Kidney (tissue), 14 donors: ENCODE results near the gene CLCN7. TPM values are rescaled to one million over a fixed set of nuclear protein-coding genes. Genes with fewer than 3 reads are reported as not detected.
A peak's percentile ranks its signal among the peaks of the same experiment; 100 is the strongest.

Experiments
- DNase-seq, 5 donors: peaks; one replicate each; pipeline ENCODE4 v3.0.0-alpha.2; 2013 to 2020
- FAIRE-seq: peaks from 2 replicates; lab custom pipeline; 2012; peaks lifted over from hg19 to GRCh38; lab: Jason Lieb, UNC
- H3K27ac ChIP-seq, 2 donors: one replicate each; pipeline ENCODE4 v1.7.0; 2013; ENCODE audit warnings: low read depth in 2 of 2, low read length in 2 of 2, inconsistent platforms in 1 of 2
- H3K27me3 ChIP-seq: one replicate; pipeline ENCODE4 v1.7.1; 2013; ENCODE audit warnings: low read length, inconsistent platforms; ENCODE audit not compliant: control insufficient read depth, insufficient read depth
- H3K36me3 ChIP-seq, 3 donors: one replicate each; pipeline versions ENCODE4 v1.7.0 to v1.7.1; 2013; ENCODE audit warnings: low read length in 3 of 3, control low read depth in 1 of 3, inconsistent platforms in 1 of 3; ENCODE audit not compliant: insufficient read depth in 3 of 3, control insufficient read depth in 2 of 3
- H3K4me1 ChIP-seq, 3 donors: one replicate each; pipeline versions ENCODE4 v1.7.0 to v1.7.1; 2013; ENCODE audit warnings: low read length in 3 of 3, inconsistent platforms in 1 of 3, low read depth in 1 of 3; ENCODE audit not compliant: control insufficient read depth in 2 of 3, insufficient read depth in 2 of 3
- H3K4me3 ChIP-seq, 3 donors: one replicate each; pipeline versions ENCODE4 v1.7.0 to v1.8.1; 2013; ENCODE audit warnings: low read length in 3 of 3, control low read depth in 1 of 3, inconsistent platforms in 1 of 3
- H3K9ac ChIP-seq, 3 donors: one replicate each; pipeline versions ENCODE4 v1.7.0 to v1.7.1; 2013; ENCODE audit warnings: low read length in 3 of 3, control low read depth in 1 of 3, inconsistent platforms in 1 of 3
- H3K9me3 ChIP-seq, 3 donors: one replicate each; pipeline versions ENCODE4 v1.7.0 to v1.7.1; 2013; ENCODE audit warnings: low read length in 3 of 3, control low read depth in 1 of 3, inconsistent platforms in 1 of 3; ENCODE audit not compliant: control insufficient read depth in 2 of 3, insufficient read depth in 1 of 3
- intact Hi-C: fragments of 100-400 bp; cut with DNase I; formaldehyde crosslinking; loops from one replicate; pipeline ENCODE4 v1.11.1; 2022
- polyA plus RNA-seq: library from polyadenylated mRNA; stranded (reverse); fragments of 350-450 nt; fragmentation: Illumina TruSeq; extraction: RNeasy Lipid Tissue Mini Kit (QIAGEN cat#74804); gene quantifications from one replicate; pipeline ENCODE4 v1.2.3, GENCODE V29; 2014; ENCODE audit warnings: low read depth, low replicate concordance; ENCODE audit not compliant: insufficient read depth
- total RNA-seq: library from RNA; stranded (reverse); fragmentation: NEBNext Ultra II Directional; extraction: Animal tissue kit (Norgen Biotek cat#: 25700); gene quantifications from one replicate; pipeline ENCODE4 v1.2.1, GENCODE V29; 2021
- TF ChIP-seq, protein P1 (sequence below): IDR thresholded peaks from 3 replicates; pipeline ENCODE4 v1.5.1; 2012; ENCODE audit warnings: mild to moderate bottlenecking, moderate library complexity, borderline replicate concordance; ENCODE audit not compliant: insufficient read depth; ENCODE audit errors: extremely low read depth
- donor health status: control.
- donor health status: control.
- donor health status: control.
- donor health status: control.
- donor health status: control.
- donor health status: DM: yes; HTN: yes; CAD: no.
- donor health status: Normal renal cell carcinoma (clear cell type).

Gene CLCN7
- total and polyA plus RNA-seq, 2 donors from 2014 or later, result 38.9 to 92.5 TPM

DNA sequence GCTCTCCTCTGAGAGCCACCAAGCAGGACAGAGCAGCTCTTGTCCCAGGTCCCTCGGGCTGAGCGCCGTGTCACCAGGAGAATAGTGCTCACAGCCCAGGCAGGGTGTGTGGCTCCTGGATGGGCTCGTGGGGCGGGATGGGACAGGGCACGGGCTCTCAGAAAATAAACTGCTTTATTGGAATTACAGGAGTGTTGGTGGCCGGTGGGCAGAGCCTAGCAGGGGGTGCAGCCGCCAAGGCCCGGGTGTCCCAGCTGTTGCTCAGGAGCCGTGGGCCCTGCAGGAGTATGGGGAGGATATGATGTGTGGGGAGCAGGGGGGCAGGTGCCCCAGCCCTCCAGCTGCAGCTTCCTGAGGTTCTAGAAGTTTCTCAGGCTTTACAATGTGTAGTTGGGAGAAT lies 35.4 kb upstream of the CLCN7 start:
- Histone ChIP-seq H3K27ac (peak overlapping the region in 1 of 2 donors; percentile 17), H3K4me3 (no peak overlapping the region), H3K27me3 (no peaks in the 10 kb centered on the region), H3K4me1 (peaks cover 0 to 5% (median 0%) of the 10 kb centered on the region in 3 donors), H3K36me3 (peaks cover 0 to 3% (median 0%) of the 10 kb centered on the region in 3 donors), H3K9ac (no peak overlapping the region), H3K9me3 (no peaks in the 10 kb centered on the region)
- FAIRE-seq (no peak), DNase-seq (no peak)
- TF ChIP-seq, protein P1, sequence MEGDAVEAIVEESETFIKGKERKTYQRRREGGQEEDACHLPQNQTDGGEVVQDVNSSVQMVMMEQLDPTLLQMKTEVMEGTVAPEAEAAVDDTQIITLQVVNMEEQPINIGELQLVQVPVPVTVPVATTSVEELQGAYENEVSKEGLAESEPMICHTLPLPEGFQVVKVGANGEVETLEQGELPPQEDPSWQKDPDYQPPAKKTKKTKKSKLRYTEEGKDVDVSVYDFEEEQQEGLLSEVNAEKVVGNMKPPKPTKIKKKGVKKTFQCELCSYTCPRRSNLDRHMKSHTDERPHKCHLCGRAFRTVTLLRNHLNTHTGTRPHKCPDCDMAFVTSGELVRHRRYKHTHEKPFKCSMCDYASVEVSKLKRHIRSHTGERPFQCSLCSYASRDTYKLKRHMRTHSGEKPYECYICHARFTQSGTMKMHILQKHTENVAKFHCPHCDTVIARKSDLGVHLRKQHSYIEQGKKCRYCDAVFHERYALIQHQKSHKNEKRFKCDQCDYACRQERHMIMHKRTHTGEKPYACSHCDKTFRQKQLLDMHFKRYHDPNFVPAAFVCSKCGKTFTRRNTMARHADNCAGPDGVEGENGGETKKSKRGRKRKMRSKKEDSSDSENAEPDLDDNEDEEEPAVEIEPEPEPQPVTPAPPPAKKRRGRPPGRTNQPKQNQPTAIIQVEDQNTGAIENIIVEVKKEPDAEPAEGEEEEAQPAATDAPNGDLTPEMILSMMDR, result no peak
- intact Hi-C loops, result no loop called here

DNA sequence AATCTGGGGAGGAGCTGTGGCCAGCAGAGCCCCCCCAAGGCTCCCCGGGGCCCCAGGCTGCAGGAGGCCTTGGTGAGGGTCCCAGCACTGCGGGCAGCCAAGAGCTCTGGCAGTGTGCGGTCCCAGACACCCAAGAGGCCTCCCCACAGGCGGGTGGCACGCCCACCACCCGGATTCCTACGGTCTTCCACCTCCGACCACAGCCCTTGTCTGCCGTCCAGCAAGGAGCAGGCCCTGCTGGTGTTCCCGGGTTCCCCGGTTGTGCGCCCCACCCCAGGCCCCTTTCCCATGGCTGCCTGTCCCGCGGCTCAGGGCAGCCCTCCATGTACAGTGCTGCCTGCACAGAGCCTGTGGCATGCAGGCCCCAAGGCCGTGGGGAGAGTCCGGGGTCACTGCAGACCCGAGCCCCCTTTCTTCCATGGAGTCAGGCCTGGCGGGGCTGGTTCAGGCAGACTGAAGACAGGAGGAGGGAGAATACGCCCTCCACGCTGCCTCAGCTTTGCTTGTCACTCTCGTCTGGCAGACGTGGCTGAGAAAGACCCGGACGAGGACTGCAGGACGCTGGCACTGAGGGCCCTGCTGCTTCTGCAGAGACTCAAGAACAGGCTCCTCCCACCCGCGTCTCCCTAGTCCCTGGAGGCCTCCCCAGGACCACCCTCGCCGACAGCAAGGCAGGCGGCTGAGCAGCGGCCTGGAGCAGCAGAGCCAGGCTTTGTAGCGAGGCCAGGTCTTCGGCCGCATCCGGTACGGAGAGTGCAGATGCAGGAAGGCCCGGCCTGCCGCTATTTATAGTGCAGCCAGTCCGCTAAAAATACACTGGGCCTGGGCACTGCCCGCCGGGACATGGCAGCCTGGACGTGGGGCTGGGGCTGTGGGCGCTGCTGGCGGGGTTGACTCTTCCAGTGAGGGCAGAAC lies 34.7 kb upstream of the CLCN7 start:
- Histone ChIP-seq H3K4me3 (no peak overlapping the region), H3K4me1 (peaks cover 0 to 5% (median 0%) of the 10 kb centered on the region in 3 donors)
- intact Hi-C loops, result no loop called here

GRCh38 chr16:1508494-1509187 lies 33.8 kb upstream of the CLCN7 start:
- no peaks in the 10 kb centered on the region for H3K36me3 ChIP-seq
- H3K4me3 ChIP-seq, result no peak overlapping the region
- peaks cover 0 to 5% (median 0%) of the 10 kb centered on the region in 3 donors for H3K4me1 ChIP-seq
- H3K9ac ChIP-seq, result no peak overlapping the region
- TF ChIP-seq, protein P1, result no peak
- H3K9me3 ChIP-seq, result no peaks in the 10 kb centered on the region
- no peak for DNase-seq
- FAIRE-seq, result no peak
- no peaks in the 10 kb centered on the region for H3K27me3 ChIP-seq
- no peak overlapping the region for H3K27ac ChIP-seq
- intact Hi-C loops, result no loop called here

More for the DNA sequence above, 34.7 kb upstream of the CLCN7 start:
- Histone ChIP-seq H3K36me3 (peaks cover 0 to 3% (median 0%) of the 10 kb centered on the region in 3 donors), H3K9me3 (no peaks in the 10 kb centered on the region), H3K9ac (no peak overlapping the region), H3K27me3 (no peaks in the 10 kb centered on the region), H3K27ac (peak overlapping the region in 1 of 2 donors; percentile 17)
- DNase-seq (peak in 2 of 5 donors; percentile 7 to 87), FAIRE-seq (no peak)
- TF ChIP-seq, protein P1, result no peak
